ENCODE data around the gene CD14.
"Not testable (repeated sequence)": the region's sequence is repeated elsewhere in the genome, so short reads cannot be mapped to it uniquely, and the experiment has no call there.

The CD14 gene

DNA sequence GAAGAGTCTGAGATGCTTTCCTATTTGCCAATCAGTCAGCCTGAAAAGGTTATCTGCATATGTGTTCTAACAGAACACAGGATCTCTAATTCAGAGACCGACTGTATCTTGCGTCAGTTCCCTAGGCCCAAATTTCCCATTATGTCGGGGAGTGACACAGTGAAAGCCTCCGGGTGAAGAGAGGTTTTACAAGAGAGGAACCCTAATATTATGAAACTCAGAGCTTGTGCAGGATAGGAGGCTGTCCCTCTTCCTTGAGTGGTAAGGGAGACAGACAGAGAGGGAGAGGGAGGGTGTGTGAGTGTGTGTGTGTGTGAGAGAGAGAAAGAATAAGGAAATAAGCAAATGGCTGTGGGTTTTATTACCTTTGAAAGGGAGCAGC lies 1.9 kb downstream of the CD14 start:
- no peak overlapping the region for H3K27ac Mint-ChIP-seq
- no peaks in the 10 kb centered on the region for H3K9me3 Mint-ChIP-seq
- ATAC-seq (replicated peaks) (no peak), DNase-seq (no peak)
- peaks cover 11 to 13% of the 10 kb centered on the region in 2 donors for H3K4me1 Mint-ChIP-seq (ENCODE audit: low read depth in 2 of 2)
- peaks cover 3% of the 10 kb centered on the region for H3K36me3 Mint-ChIP-seq (ENCODE audit: insufficient read depth)
- peak overlapping the region; percentile 28 to 85 for H3K4me3 Mint-ChIP-seq
- peaks cover 0 to 8% of the 10 kb centered on the region in 2 donors for H3K27me3 Mint-ChIP-seq

DNA sequence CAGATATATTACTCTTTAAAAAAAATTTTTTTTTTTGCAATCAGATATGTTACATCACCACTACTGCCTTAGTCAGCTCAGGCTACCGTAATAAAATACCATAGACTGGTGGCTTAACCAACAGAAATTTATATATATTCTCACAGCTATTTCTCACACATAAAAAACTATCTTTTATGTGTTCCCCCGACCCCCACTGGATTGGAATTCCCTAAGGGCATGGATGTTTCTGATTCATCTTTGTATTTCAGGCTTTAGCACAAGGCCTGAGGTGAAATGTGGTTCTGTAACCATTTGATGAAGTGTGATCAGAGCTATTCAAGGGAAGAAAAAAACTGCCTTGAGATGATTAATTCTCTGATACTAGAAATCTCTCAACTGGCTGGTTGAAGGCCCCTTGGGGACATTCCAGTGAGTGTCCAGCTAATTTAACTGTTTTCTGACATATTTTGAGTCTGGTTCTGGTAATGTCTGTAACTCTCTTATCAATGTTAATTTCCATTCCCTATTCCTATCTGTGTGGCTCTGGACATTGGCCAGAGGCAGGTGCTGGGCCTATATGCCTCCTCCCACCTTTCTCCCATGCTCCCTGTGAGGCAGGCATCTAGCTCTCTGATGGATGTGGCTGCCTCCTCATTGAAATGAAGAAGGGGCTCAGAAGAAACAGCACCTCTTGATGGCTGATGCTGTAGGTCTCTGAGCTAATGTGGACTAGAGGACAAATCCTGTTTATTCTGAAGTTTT lies 2.5 kb downstream of the CD14 start:
- Mint-ChIP-seq H3K4me3 (peak overlapping the region; percentile 28 to 85), H3K9me3 (no peaks in the 10 kb centered on the region), H3K4me1 (ENCODE audit: low read depth in 2 of 2) (peaks cover 11 to 13% of the 10 kb centered on the region in 2 donors), H3K27ac (no peak overlapping the region), H3K27me3 (peaks cover 0 to 8% of the 10 kb centered on the region in 2 donors), H3K36me3 (ENCODE audit: insufficient read depth) (peaks cover 3% of the 10 kb centered on the region)
- no peak for DNase-seq
- ATAC-seq (replicated peaks): no peak

DNA sequence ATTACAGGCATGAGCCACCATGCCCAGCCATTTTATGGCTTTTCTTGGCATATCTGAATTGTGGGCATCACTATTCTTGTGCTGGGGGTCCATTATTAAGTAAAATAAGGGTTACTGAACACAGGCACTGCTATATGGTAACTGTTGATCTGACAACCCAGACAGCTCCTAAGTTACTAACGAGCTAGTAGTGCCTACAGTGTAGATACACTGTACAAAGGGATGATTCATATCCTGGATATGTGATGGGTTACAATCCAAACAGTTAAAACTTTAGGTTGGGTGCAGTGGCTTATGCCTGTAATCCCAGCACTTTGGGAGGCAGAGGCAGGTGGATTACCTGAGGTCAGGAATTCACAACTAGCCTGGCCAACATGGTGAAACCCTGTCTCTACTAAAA lies 4.3 kb downstream of the CD14 start:
- Mint-ChIP-seq H3K9me3 (no peaks in the 10 kb centered on the region), H3K4me3 (no peak overlapping the region), H3K4me1 (ENCODE audit: low read depth in 2 of 2) (peaks cover 11 to 13% of the 10 kb centered on the region in 2 donors), H3K27ac (no peak overlapping the region), H3K27me3 (peaks cover 0 to 8% of the 10 kb centered on the region in 2 donors), H3K36me3 (ENCODE audit: insufficient read depth) (peaks cover 3% of the 10 kb centered on the region)
- no peak for ATAC-seq (replicated peaks)
- no peak for DNase-seq

GRCh38 chr5:140627972-140628371 lies 5.0 kb downstream of the CD14 start:
- peaks cover 5 to 9% of the 10 kb centered on the region in 2 donors for H3K4me1 Mint-ChIP-seq (ENCODE audit: low read depth in 2 of 2)
- ATAC-seq (replicated peaks): no peak
- peaks cover 3% of the 10 kb centered on the region for H3K36me3 Mint-ChIP-seq (ENCODE audit: insufficient read depth)
- DNase-seq: no peak
- no peaks in the 10 kb centered on the region for H3K9me3 Mint-ChIP-seq
- H3K27me3 Mint-ChIP-seq: peaks cover 0 to 8% of the 10 kb centered on the region in 2 donors
- H3K4me3 Mint-ChIP-seq: no peak overlapping the region
- H3K27ac Mint-ChIP-seq: no peak overlapping the region

GRCh38 chr5:140624886-140625285 lies 8.1 kb downstream of the CD14 start:
- not testable (repeated sequence) for H3K27ac Mint-ChIP-seq; H3K4me1 Mint-ChIP-seq (ENCODE audit: low read depth in 2 of 2)
- H3K27me3 Mint-ChIP-seq: peaks cover 12 to 33% of the 10 kb centered on the region in 2 donors

DNA sequence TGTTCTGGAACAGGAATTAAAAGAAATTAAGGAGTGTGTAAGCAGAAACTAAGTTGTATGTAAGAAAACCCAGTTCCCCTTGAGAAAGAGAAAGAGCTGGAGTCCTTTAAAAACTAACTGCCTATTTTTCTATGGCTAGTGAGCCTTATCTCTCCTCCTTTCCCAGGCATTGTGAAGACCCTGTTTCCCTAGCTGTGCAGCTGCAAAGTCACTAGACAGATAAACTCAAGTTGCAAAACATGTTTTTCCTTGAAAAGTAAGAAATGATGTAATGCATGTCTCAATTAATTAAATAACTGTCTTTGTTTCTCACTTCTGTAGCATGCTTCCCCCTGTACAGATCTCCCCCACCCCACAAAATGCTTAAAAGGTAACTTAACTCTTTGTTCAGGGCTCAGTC lies 9.9 kb downstream of the CD14 start:
- ATAC-seq (replicated peaks); H3K4me3 Mint-ChIP-seq; DNase-seq; H3K4me1 Mint-ChIP-seq (ENCODE audit: low read depth in 2 of 2); H3K27ac Mint-ChIP-seq; H3K9me3 Mint-ChIP-seq; H3K36me3 Mint-ChIP-seq (ENCODE audit: insufficient read depth): not testable (repeated sequence)
- peaks cover 14 to 29% of the 10 kb centered on the region in 2 donors for H3K27me3 Mint-ChIP-seq

More at GRCh38 chr5:140624886-140625285, 8.1 kb downstream of the CD14 start:
- ATAC-seq (replicated peaks); H3K36me3 Mint-ChIP-seq (ENCODE audit: insufficient read depth); H3K4me3 Mint-ChIP-seq; H3K9me3 Mint-ChIP-seq; DNase-seq: not testable (repeated sequence)

DNA sequence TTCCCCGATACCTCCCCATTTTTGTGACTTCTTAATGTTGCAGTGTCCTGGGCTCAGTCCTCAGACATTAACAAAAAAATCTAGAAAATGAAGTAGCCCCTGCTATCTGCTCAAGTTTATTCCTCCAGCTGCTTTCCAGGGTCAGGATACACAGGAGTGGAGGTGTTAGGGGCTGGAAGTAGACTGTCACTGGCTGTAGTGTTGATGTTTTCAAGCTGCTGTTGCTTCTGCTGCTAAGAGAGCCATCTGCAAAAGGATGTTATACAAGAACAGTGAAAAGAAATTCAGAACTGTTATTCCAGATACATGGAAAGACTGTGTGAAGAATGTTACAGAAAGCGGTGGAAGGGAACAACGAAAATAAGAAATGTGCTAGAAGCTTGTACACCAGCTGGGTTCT lies 10.7 kb downstream of the CD14 start:
- Mint-ChIP-seq H3K27ac (no peak overlapping the region), H3K4me1 (ENCODE audit: low read depth in 2 of 2) (no peaks in the 10 kb centered on the region), H3K36me3 (ENCODE audit: insufficient read depth) (no peaks in the 10 kb centered on the region), H3K4me3 (no peak overlapping the region), H3K27me3 (peaks cover 19 to 25% of the 10 kb centered on the region in 2 donors), H3K9me3 (no peaks in the 10 kb centered on the region)
- DNase-seq (no peak), ATAC-seq (replicated peaks) (no peak)

DNA sequence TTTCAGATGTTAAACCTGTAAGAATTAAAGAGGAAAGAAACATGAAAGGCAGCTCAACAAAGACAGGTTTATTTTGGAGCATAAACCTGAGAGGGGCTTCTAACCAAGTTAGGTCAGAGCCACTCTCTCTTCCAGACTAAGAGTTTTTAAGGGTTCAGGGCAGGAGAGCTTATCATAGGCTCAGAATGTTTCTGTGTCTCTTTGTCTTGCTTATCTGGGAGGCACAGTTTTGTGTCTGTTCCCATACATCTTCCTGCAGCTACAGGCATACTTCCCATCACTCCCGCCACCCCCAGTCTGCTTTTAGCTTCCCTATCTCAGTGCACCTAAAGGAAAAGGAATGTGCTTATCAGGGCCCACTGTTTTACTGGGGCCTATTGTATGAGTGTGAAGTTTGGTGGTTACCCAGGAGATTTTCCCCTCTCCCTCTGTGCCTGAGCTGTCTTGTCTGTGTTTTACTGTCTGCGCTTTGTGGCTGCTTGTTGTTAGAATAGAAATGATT lies 21.9 kb downstream of the CD14 start:
- DNase-seq (no peak), ATAC-seq (replicated peaks) (no peak)
- peaks cover 0 to 1% of the 10 kb centered on the region in 2 donors for H3K4me1 Mint-ChIP-seq (ENCODE audit: low read depth in 2 of 2)
- H3K9me3 Mint-ChIP-seq: no peaks in the 10 kb centered on the region
- H3K4me3 Mint-ChIP-seq: no peak overlapping the region
- H3K27me3 Mint-ChIP-seq: peaks cover 18 to 34% of the 10 kb centered on the region in 2 donors
- H3K36me3 Mint-ChIP-seq (ENCODE audit: insufficient read depth): no peaks in the 10 kb centered on the region
- no peak overlapping the region for H3K27ac Mint-ChIP-seq

GRCh38 chr5:140609126-140609525 lies 23.8 kb downstream of the CD14 start:
- peaks cover 0 to 1% of the 10 kb centered on the region in 2 donors for H3K4me1 Mint-ChIP-seq (ENCODE audit: low read depth in 2 of 2)
- H3K27ac Mint-ChIP-seq: no peak overlapping the region
- DNase-seq (no peak), ATAC-seq (replicated peaks) (no peak)
- H3K27me3 Mint-ChIP-seq: peaks cover 18 to 34% of the 10 kb centered on the region in 2 donors
- no peaks in the 10 kb centered on the region for H3K36me3 Mint-ChIP-seq (ENCODE audit: insufficient read depth)
- no peak overlapping the region for H3K4me3 Mint-ChIP-seq
- no peaks in the 10 kb centered on the region for H3K9me3 Mint-ChIP-seq

DNA sequence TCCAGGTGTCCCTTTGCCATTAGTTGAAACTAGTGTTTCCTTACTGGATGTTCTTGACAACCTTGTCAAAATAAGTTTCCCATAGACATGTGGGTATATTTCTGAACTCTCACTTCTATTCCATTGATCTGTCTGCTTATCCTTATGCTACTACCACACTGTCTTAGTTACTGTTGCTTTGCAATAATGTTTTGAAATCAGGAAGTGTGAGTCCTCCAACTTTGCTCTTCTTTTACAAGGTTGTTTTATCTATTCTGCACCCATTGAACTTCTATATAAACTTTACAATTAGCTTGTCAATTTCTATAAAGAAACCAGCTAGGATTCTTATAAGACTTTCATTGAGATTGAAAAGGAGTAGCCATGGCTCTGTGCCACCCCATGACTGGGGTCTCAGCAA lies 24.3 kb downstream of the CD14 start:
- Mint-ChIP-seq H3K4me3 (no peak overlapping the region), H3K27me3 (peaks cover 18 to 34% of the 10 kb centered on the region in 2 donors), H3K36me3 (ENCODE audit: insufficient read depth) (no peaks in the 10 kb centered on the region), H3K4me1 (ENCODE audit: low read depth in 2 of 2) (peaks cover 0 to 1% of the 10 kb centered on the region in 2 donors), H3K9me3 (no peaks in the 10 kb centered on the region), H3K27ac (no peak overlapping the region)
- no peak for DNase-seq
- ATAC-seq (replicated peaks): no peak

DNA sequence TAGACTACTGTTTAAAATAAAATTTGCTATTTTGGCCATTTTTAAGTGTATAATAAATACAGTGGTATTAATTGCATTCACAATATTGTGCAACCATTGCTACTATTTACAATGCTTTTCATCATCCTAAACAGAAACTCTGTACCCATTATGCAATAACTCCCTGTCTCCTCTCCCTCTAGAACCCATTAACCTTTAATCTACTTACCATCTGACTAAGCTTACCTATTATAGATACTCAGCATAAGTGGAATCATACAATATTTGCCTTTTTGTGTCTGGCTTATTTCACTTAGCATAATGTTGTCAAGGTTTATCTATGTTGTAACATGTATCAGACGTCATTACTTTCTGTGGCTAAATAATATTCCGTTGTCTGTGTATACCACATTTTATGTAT lies 25.9 kb downstream of the CD14 start:
- Mint-ChIP-seq H3K27me3 (peaks cover 9 to 22% of the 10 kb centered on the region in 2 donors), H3K4me1 (ENCODE audit: low read depth in 2 of 2) (no peaks in the 10 kb centered on the region), H3K4me3 (no peak overlapping the region), H3K9me3 (no peaks in the 10 kb centered on the region), H3K36me3 (ENCODE audit: insufficient read depth) (no peaks in the 10 kb centered on the region), H3K27ac (no peak overlapping the region)
- DNase-seq: no peak
- ATAC-seq (replicated peaks): no peak

DNA sequence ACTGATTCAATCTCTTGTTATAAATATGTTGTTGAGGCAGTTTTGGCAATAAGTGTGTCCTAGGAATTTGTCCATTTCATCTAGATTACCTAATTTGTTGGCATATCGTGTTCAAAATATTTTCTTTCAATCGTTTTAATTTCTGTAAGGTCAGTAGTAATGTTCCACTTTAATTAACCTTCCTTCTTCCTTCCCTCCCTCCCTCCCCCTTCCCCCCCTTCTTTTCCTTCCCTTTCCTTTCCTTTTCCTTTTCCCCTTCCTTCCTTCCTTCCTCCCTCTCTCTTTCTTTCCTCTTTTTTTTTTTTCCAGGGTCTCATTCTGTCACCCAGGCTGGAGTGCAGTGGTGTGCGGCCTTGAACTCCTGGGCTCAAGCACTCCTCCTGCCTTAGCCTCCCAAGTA lies 27.1 kb downstream of the CD14 start:
- H3K9me3 Mint-ChIP-seq: no peaks in the 10 kb centered on the region
- H3K27ac Mint-ChIP-seq: no peak overlapping the region
- H3K4me1 Mint-ChIP-seq (ENCODE audit: low read depth in 2 of 2): no peaks in the 10 kb centered on the region
- H3K27me3 Mint-ChIP-seq: peaks cover 0 to 12% of the 10 kb centered on the region in 2 donors
- ATAC-seq (replicated peaks) (no peak), DNase-seq (no peak)
- H3K36me3 Mint-ChIP-seq (ENCODE audit: insufficient read depth): no peaks in the 10 kb centered on the region
- H3K4me3 Mint-ChIP-seq: no peak overlapping the region

DNA sequence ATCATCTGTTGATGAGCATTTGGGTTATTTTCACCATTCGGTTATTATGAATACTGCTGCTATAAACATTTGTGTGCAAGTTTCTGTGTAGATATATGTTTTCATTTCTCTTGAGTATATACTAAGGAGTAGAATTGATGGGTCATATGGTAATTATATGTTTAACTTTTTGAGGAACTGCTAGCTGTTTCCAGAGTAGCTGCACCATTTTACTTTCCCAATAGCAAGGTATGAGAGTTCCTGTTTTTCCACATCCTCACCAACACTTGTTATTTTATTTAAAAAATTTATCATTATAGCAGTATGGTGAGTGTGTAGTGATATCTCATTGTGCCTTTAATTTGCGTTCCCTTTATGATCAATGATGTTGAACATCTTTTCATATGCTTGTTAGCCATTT lies 29.2 kb downstream of the CD14 start:
- no peak overlapping the region for H3K27ac Mint-ChIP-seq
- H3K27me3 Mint-ChIP-seq: peaks cover 0 to under 1% of the 10 kb centered on the region in 2 donors
- H3K9me3 Mint-ChIP-seq: no peaks in the 10 kb centered on the region
- no peak overlapping the region for H3K4me3 Mint-ChIP-seq
- ATAC-seq (replicated peaks): no peak
- no peak for DNase-seq
- no peaks in the 10 kb centered on the region for H3K36me3 Mint-ChIP-seq (ENCODE audit: insufficient read depth)
- H3K4me1 Mint-ChIP-seq (ENCODE audit: low read depth in 2 of 2): no peaks in the 10 kb centered on the region

DNA sequence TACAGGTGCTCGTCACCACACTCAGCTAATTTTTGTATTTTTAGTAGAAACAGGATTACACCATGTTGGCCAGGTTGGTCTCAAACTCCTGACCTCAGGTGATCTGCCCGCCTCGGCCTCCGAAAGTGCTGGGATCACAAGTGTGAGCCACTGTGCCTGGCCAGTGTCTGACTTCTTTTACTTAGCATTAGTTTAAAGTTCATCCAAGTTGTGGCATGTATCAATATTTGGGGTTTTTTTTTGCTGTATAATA lies 29.6 kb downstream of the CD14 start:
- not testable (repeated sequence) for H3K36me3 Mint-ChIP-seq (ENCODE audit: insufficient read depth); DNase-seq; H3K4me3 Mint-ChIP-seq; H3K27me3 Mint-ChIP-seq; H3K9me3 Mint-ChIP-seq; H3K4me1 Mint-ChIP-seq (ENCODE audit: low read depth in 2 of 2); ATAC-seq (replicated peaks); H3K27ac Mint-ChIP-seq
